GM23338 (cell line): ENCODE data around the gene ZNF385B. TPM values are rescaled to one million over a fixed set of nuclear protein-coding genes. Genes with fewer than 3 reads are reported as not detected.

Source experiments
- ATAC-seq: fragments of 200-7000 bp; cut with Tn5 transposase; 3 replicates; pipeline ENCODE4 v1.9.1; 2020
- DNase-seq: peaks from one replicate; pipeline ENCODE4 v3.0.0-alpha.2; 2015; ENCODE audit warnings: low spot score
- H2AFZ ChIP-seq: fragments of 200-600 bp; sonication (generic); 2 replicates; pipeline ENCODE4 v1.8.0; 2016; ENCODE audit warnings: antibody characterized with exemption, mild to moderate bottlenecking, moderate library complexity
- H3F3A ChIP-seq: fragments of 200-600 bp; sonication (generic); replicated peaks from 2 replicates; pipeline ENCODE4 v1.8.0; 2017; ENCODE audit warnings: antibody characterized with exemption, mixed run types, low read depth
- H3K27ac ChIP-seq: fragments of 200-600 bp; sonication (generic); 2 replicates; pipeline ENCODE4 v1.6.1; 2016; ENCODE audit warnings: low read depth
- H3K27me3 ChIP-seq: fragments of 200-600 bp; sonication (generic); 2 replicates; pipeline ENCODE4 v1.8.0; 2016; ENCODE audit warnings: mild to moderate bottlenecking, mixed run types, moderate library complexity; ENCODE audit not compliant: insufficient read depth
- H3K36me3 ChIP-seq: fragments of 200-600 bp; sonication (generic); 2 replicates; pipeline ENCODE4 v1.8.0; 2016; ENCODE audit warnings: mild to moderate bottlenecking; ENCODE audit not compliant: insufficient read depth
- H3K4me1 ChIP-seq: fragments of 200-600 bp; sonication (generic); 2 replicates; pipeline ENCODE4 v1.8.0; 2016; ENCODE audit warnings: mild to moderate bottlenecking, moderate library complexity; ENCODE audit not compliant: insufficient read depth
- H3K4me2 ChIP-seq: fragments of 200-600 bp; sonication (generic); 2 replicates; pipeline ENCODE4 v1.7.1; 2017; ENCODE audit warnings: mixed run types
- H3K4me3 ChIP-seq: fragments of 200-600 bp; sonication (generic); 2 replicates; pipeline ENCODE4 v1.6.1; 2016; ENCODE audit warnings: mixed run types
- H3K79me2 ChIP-seq: fragments of 200-600 bp; sonication (generic); replicated peaks from 2 replicates; pipeline ENCODE4 v1.8.0; 2017; ENCODE audit warnings: mild to moderate bottlenecking; ENCODE audit not compliant: insufficient read depth
- H3K9me2 ChIP-seq: fragments of 200-600 bp; sonication (generic); 2 replicates; pipeline ENCODE4 v1.8.0; 2017; ENCODE audit not compliant: insufficient read depth
- H4K20me1 ChIP-seq: fragments of 200-600 bp; sonication (generic); replicated peaks from 2 replicates; pipeline ENCODE4 v1.8.0; 2017; ENCODE audit warnings: mild to moderate bottlenecking; ENCODE audit not compliant: insufficient read depth
- H3K27ac Mint-ChIP-seq: 2 replicates; pipeline ENCODE4 v1.8.0; 2020; ENCODE audit warnings: inconsistent platforms, mild to moderate bottlenecking, moderate library complexity, mixed read lengths
- H3K27me3 Mint-ChIP-seq: 3 replicates; pipeline ENCODE4 v1.8.0; 2022; ENCODE audit warnings: low read depth, mild to moderate bottlenecking, moderate library complexity, mixed read lengths, inconsistent platforms; ENCODE audit not compliant: insufficient read depth, poor library complexity
- H3K36me3 Mint-ChIP-seq: 3 replicates; pipeline ENCODE4 v1.8.0; 2021; ENCODE audit warnings: low read depth, mild to moderate bottlenecking, inconsistent platforms, moderate library complexity, mixed read lengths
- H3K4me1 Mint-ChIP-seq: 3 replicates; pipeline ENCODE4 v1.8.0; 2020; ENCODE audit warnings: mild to moderate bottlenecking, inconsistent platforms, mixed read lengths
- H3K4me3 Mint-ChIP-seq: 3 replicates; pipeline ENCODE4 v1.8.0; 2021; ENCODE audit warnings: moderate library complexity, mild to moderate bottlenecking, inconsistent platforms, mixed read lengths
- H3K9me3 Mint-ChIP-seq: 3 replicates; pipeline ENCODE4 v1.8.0; 2020; ENCODE audit warnings: moderate library complexity, mild to moderate bottlenecking, inconsistent platforms, mixed read lengths
- JUNB ChIP-seq: IDR thresholded peaks from one replicate; pipeline ENCODE4 v1.6.1; 2016; ENCODE audit warnings: antibody characterized with exemption; ENCODE audit not compliant: unreplicated experiment
- STAT1 ChIP-seq: IDR thresholded peaks from one replicate; pipeline ENCODE4 v1.6.1; 2016; ENCODE audit warnings: antibody characterized with exemption; ENCODE audit not compliant: unreplicated experiment
- polyA plus RNA-seq: library from polyadenylated mRNA; unstranded; fragments of >200 nt; fragmentation: Nextera tagmentation; extraction: Ambion mirVana; gene quantifications from 2 replicates; pipeline ENCODE4 v1.2.1, GENCODE V29; 2016
- total RNA-seq: library from RNA; depleted of rRNA; stranded (reverse); fragments of >200 nt; shearing (Covaris generic); gene quantifications from 2 replicates; pipeline ENCODE4 v1.2.3, GENCODE V29; 2014
- TF ChIP-seq, protein P1 (sequence below): fragments of 250-450 bp; sonication (Bioruptor Pico); IDR thresholded peaks from 2 replicates; pipeline ENCODE4 v1.5.0; 2020; ENCODE audit warnings: mild to moderate bottlenecking, moderate library complexity
- TF ChIP-seq, protein P2 (sequence below): IDR thresholded peaks from one replicate; pipeline ENCODE4 v1.6.1; 2018; ENCODE audit warnings: antibody characterized with exemption; ENCODE audit not compliant: unreplicated experiment
- TF ChIP-seq, protein P3 (sequence below): IDR thresholded peaks from 2 replicates; pipeline ENCODE4 v1.6.1; 2016; ENCODE audit warnings: antibody characterized with exemption

ZNF385B gene
- total and polyA plus RNA-seq, 2 experiments from 2014 or later = 1.5 to 4.6 TPM

DNA sequence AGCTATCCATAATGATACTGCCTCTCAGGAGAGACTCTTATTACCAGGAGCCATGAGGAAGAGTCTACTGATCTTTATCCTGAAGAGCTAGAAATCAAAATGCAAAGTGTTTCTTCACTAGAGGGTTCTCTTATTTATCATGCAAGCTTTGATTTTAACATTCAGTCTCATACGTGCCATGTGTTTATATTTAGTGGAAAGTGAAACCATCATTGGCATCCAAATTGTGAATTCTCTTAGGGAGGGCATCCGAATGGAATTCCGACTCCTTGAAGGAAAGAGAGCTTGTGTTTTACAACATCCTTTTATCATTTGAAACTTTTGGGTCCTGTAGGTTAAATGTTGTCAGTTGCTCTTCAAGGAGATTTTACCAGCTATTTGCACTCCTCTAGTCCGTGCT is 426.4 kb downstream of the ZNF385B start:
- Mint-ChIP-seq H3K27me3 (no peaks in the 10 kb centered on the region), H3K9me3 (no peaks in the 10 kb centered on the region), H3K27ac (no peak overlapping the region), H3K4me3 (no peak overlapping the region), H3K4me1 (peaks cover 18% of the 10 kb centered on the region), H3K36me3 (no peaks in the 10 kb centered on the region)
- Histone ChIP-seq H3K27ac (peak overlapping the region; percentile 35; the same call in 1 of the 2 replicates), H2AFZ (0 out of 2 replicates have a peak overlapping the region, but pooled peaks have one; percentile 7), H3K4me1 (peaks cover 31% of the 10 kb centered on the region), H3K9me2 (no peaks in the 10 kb centered on the region), H3K4me2 (peak overlapping the region; percentile 0; the same call in 1 of the 2 replicates), H3K27me3 (no peaks in the 10 kb centered on the region), H3K4me3 (no peak overlapping the region), H3K79me2 (no peaks in the 10 kb centered on the region), H4K20me1 (no peaks in the 10 kb centered on the region), H3F3A (no peaks in the 10 kb centered on the region), H3K36me3 (no peaks in the 10 kb centered on the region)
- DNase-seq = no peak
- no peak for ATAC-seq
- TF ChIP-seq, protein P1, sequence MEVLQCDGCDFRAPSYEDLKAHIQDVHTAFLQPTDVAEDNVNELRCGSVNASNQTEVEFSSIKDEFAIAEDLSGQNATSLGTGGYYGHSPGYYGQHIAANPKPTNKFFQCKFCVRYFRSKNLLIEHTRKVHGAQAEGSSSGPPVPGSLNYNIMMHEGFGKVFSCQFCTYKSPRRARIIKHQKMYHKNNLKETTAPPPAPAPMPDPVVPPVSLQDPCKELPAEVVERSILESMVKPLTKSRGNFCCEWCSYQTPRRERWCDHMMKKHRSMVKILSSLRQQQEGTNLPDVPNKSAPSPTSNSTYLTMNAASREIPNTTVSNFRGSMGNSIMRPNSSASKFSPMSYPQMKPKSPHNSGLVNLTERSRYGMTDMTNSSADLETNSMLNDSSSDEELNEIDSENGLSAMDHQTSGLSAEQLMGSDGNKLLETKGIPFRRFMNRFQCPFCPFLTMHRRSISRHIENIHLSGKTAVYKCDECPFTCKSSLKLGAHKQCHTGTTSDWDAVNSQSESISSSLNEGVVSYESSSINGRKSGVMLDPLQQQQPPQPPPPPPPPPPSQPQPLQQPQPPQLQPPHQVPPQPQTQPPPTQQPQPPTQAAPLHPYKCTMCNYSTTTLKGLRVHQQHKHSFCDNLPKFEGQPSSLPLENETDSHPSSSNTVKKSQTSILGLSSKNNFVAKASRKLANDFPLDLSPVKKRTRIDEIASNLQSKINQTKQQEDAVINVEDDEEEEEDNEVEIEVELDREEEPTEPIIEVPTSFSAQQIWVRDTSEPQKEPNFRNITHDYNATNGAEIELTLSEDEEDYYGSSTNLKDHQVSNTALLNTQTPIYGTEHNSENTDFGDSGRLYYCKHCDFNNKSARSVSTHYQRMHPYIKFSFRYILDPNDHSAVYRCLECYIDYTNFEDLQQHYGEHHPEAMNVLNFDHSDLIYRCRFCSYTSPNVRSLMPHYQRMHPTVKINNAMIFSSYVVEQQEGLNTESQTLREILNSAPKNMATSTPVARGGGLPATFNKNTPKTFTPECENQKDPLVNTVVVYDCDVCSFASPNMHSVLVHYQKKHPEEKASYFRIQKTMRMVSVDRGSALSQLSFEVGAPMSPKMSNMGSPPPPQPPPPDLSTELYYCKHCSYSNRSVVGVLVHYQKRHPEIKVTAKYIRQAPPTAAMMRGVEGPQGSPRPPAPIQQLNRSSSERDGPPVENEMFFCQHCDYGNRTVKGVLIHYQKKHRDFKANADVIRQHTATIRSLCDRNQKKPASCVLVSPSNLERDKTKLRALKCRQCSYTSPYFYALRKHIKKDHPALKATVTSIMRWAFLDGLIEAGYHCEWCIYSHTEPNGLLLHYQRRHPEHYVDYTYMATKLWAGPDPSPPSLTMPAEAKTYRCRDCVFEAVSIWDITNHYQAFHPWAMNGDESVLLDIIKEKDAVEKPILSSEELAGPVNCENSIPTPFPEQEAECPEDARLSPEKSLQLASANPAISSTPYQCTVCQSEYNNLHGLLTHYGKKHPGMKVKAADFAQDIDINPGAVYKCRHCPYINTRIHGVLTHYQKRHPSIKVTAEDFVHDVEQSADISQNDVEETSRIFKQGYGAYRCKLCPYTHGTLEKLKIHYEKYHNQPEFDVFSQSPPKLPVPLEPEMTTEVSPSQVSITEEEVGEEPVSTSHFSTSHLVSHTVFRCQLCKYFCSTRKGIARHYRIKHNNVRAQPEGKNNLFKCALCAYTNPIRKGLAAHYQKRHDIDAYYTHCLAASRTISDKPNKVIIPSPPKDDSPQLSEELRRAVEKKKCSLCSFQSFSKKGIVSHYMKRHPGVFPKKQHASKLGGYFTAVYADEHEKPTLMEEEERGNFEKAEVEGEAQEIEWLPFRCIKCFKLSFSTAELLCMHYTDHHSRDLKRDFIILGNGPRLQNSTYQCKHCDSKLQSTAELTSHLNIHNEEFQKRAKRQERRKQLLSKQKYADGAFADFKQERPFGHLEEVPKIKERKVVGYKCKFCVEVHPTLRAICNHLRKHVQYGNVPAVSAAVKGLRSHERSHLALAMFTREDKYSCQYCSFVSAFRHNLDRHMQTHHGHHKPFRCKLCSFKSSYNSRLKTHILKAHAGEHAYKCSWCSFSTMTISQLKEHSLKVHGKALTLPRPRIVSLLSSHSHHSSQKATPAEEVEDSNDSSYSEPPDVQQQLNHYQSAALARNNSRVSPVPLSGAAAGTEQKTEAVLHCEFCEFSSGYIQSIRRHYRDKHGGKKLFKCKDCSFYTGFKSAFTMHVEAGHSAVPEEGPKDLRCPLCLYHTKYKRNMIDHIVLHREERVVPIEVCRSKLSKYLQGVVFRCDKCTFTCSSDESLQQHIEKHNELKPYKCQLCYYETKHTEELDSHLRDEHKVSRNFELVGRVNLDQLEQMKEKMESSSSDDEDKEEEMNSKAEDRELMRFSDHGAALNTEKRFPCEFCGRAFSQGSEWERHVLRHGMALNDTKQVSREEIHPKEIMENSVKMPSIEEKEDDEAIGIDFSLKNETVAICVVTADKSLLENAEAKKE (CRISPR knock-in tag) = no peak
- TF ChIP-seq JUNB (no peak), STAT1 (no peak)
- TF ChIP-seq, protein P2, sequence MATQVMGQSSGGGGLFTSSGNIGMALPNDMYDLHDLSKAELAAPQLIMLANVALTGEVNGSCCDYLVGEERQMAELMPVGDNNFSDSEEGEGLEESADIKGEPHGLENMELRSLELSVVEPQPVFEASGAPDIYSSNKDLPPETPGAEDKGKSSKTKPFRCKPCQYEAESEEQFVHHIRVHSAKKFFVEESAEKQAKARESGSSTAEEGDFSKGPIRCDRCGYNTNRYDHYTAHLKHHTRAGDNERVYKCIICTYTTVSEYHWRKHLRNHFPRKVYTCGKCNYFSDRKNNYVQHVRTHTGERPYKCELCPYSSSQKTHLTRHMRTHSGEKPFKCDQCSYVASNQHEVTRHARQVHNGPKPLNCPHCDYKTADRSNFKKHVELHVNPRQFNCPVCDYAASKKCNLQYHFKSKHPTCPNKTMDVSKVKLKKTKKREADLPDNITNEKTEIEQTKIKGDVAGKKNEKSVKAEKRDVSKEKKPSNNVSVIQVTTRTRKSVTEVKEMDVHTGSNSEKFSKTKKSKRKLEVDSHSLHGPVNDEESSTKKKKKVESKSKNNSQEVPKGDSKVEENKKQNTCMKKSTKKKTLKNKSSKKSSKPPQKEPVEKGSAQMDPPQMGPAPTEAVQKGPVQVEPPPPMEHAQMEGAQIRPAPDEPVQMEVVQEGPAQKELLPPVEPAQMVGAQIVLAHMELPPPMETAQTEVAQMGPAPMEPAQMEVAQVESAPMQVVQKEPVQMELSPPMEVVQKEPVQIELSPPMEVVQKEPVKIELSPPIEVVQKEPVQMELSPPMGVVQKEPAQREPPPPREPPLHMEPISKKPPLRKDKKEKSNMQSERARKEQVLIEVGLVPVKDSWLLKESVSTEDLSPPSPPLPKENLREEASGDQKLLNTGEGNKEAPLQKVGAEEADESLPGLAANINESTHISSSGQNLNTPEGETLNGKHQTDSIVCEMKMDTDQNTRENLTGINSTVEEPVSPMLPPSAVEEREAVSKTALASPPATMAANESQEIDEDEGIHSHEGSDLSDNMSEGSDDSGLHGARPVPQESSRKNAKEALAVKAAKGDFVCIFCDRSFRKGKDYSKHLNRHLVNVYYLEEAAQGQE = no peak
- TF ChIP-seq, protein P3, sequence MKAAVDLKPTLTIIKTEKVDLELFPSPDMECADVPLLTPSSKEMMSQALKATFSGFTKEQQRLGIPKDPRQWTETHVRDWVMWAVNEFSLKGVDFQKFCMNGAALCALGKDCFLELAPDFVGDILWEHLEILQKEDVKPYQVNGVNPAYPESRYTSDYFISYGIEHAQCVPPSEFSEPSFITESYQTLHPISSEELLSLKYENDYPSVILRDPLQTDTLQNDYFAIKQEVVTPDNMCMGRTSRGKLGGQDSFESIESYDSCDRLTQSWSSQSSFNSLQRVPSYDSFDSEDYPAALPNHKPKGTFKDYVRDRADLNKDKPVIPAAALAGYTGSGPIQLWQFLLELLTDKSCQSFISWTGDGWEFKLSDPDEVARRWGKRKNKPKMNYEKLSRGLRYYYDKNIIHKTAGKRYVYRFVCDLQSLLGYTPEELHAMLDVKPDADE = no peak
